ENCODE data around the gene APEH.

The APEH gene

DNA sequence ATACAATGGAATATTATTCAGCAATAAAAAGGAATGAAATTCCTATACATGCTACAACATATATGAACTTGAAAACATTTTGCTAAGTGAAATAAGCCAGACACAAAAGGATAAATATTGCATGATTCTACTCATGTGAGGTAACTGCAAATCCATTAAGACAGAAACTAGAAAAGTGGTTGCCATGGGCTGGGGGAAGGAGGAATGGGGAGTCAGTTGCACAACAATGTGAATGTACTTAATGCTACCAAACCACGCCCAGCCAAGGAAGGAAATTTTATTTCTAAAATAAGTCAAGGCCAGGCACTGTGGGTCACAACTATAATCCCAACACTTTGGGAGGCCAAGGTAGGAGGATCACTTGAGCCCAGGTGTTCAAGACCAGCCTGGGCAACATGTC is 59.4 kb downstream of the APEH start:
- no peak for DNase-seq
